Esophagus muscularis mucosa (tissue), 2 donors: ENCODE data around the gene C4orf50.

Source experiments
- EP300 ChIP-seq: sonication (generic); formaldehyde crosslinking; IDR thresholded peaks from one replicate; pipeline ENCODE4 v1.6.1; 2017; ENCODE audit warnings: antibody characterized with exemption
- POLR2A ChIP-seq: fragments of 450-650 bp; IDR thresholded peaks from one replicate; pipeline ENCODE4 v1.6.1; 2017; ENCODE audit warnings: antibody characterized with exemption, moderate library complexity, mild to moderate bottlenecking, low read depth

GRCh38 chr4:5923376-5923775 lies 94.9 kb downstream of the C4orf50 start:
- TF ChIP-seq EP300 = no peak
- no peak for TF ChIP-seq POLR2A
